NCI-H748 treated with DMSO at 0.1 percent for 48 hours (cell line): Measurements from ENCODE around the gene EML4.
A peak's percentile ranks its signal among the peaks of the same experiment; 100 is the strongest.
"Not testable (repeated sequence)": the region's sequence is repeated elsewhere in the genome, so short reads cannot be mapped to it uniquely, and the experiment has no call there.

Experiments
- DNase-seq: peaks from one replicate; lab custom pipeline; 2025; lab: John Stamatoyannopoulos, UW

Gene EML4

DNA sequence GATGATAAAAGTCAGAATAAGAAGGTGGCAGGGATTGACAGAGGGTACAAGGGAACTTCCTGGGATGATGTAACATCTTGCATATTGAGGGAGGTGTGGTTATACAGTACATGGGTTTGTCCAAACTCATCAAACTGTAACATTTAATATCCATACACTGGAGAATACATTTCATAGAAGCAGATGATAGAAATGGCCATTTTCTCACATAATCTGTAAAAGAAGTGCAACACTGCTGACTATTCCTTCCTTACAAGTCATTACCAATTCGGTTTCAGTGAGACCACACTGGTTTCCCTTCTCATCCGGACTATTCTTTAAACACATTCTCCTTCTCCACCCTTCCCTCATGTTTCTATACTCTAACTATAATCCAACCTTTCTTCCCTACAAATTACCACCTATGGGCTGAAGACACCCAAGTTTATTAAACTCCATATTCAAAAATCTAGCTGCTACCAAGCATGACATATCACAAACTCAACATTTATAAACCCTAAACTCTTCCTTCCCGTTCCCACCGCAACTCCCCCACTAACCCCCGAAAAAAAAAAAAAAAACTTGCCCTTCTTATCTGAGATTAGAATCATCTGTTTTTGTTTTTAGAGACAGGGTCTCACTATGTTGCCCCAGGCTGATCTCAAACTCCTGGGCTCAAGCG is 190.3 kb downstream of the EML4 start:
- no peak for DNase-seq

DNA sequence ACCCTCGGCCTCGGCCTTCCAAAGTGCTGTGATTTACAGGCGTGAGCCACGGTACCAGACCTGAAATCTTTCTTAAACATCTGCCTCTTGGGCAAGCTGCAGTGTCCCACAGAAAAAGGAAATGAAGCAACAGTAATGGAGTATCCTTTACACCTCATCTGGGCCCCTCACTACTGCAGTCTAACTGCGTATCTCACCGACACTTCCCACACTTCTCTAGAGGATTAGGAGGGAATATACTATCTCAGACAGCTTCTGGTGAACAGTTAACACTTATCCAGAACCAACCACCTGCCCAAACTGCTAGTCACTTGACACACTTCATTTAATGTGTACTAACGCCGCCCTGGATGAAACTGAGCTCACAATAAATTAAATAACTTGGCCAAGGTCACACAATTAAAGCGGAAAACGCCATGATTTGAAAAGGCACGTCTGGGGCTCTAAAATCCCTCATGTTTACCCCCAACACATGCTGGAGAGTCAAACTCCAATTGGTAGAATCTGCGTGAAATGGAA is 190.9 kb downstream of the EML4 start:
- DNase-seq, result no peak

DNA sequence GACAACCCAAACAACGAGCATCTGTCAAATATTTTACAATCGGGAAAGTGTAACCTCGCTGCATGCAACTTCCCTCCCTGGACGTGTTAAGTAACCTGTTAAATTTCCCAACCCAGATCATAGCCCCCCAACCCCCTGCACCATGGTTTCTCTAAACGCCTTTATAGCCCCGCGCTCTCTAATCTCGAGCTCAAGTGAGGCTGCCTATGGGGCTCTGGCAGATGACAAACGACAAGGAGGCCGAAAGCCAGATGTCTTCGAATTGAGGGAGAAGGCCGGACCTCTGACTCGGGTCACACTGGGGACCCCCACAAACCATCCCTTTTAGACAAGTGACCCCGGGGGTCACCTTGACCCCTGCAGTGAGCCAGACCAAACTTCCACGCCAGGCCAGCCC is 191.3 kb downstream of the EML4 start:
- no peak for DNase-seq

DNA sequence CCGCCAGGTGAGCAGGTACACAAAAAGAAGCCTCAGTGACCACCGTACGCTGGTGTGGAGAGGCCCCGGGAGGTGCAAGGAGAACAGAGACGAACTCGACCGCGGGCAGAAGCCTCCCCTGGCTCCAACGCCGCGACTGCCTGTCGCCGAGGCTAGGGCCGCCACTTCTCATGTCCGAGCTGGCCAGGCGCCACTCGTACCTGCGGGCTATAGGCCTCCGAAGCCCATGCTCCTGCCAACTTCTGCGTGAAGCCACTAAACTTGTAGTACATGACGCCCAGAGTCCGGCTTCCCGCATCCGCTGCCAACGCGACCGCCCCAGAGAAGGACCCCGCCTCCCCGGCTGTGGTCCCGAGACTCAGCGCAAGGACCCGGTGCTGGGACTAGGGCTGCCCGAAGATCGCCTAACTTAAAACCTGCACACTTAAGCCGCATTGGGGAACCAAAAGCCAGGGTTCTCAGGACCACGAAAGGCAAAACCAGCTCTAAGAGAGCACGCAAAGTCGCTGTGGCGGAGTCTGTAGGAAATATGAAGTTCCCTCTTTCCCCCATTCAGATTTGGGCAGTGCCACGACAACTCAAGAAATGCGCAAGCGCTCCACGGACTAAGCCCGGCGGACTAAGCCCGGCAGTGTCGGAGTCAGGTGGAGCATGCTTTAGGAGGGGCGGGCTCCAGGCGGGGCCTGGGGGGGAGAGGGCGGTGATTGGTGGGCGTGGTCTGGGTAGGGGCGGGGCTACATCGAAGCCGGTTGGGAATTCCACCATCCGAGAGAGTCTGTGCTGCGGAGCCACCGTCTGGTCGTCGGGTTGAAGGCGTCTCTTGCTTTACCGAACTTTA is 192.0 kb downstream of the EML4 start, which contains the start of gene COX7A2L:
Gene COX7A2L (minus strand): TSS at position 328 of the 838 bp plus-strand sequence. CDS start 56 bp downstream, at position 272.
- peak; percentile 92 for DNase-seq

DNA sequence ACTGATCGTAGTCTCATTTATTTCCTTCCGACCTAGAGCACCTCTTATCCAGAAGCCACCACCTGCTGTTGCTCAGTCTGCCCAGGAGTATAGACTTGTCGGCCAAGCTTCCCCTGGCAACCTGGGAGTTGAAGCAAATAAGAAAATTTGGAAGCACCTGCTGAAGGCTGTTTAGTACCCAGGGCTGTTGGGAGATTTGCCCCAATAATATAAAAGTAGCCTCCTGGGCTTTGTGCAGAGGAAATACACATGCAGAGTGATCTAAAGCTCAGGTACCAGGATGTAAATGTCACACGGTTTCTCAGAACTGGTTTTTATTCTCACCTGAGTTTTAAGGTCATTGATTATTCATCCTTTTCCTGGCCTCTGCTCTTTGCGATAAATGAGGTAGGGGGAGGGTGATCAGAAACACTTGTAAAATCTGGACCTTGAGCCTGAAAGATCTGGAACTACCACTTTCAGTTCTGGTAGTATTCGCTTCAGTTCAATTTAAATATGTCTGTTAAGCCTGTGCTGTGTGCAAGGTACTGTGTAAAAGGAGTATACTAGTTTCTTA is 192.7 kb downstream of the EML4 start:
- DNase-seq, result no peak

DNA sequence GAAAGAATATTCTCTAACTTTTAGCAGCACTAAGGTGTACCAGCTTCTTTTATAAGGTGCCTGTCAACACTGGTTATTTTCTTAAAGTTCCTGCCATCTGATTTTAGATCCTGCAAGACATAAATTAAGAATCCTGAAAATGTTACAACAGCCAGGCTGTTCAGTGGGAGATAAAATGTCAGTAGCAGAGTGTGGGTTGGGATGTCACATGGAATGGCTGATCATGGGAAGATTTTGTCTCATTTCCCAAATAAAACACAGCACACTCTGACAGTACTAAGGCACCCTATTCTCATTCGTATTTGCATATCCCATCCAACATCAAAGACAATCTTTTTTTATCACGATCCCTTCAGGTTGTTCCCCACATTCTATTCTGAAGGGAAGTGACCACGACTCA is 194.3 kb downstream of the EML4 start:
- DNase-seq, result no peak

DNA sequence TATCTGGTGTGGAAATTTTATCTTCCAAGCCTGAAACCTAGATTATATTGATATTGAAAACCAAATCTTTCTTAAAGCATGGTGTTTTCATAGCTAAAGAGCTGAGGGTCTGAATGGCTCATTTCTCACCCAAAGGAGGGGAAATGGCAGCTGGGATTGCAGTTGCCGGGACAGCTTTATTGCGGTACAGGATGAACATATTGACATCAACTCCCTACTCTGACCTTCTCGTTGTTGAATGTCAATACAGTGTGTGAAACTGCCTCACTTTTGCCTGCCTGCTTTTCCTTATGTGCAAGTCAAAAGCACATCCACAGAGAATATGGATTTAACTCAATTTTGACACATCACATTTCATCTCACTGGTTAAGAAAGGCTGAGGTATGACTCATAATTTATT is 195.5 kb downstream of the EML4 start:
- DNase-seq, result no peak

DNA sequence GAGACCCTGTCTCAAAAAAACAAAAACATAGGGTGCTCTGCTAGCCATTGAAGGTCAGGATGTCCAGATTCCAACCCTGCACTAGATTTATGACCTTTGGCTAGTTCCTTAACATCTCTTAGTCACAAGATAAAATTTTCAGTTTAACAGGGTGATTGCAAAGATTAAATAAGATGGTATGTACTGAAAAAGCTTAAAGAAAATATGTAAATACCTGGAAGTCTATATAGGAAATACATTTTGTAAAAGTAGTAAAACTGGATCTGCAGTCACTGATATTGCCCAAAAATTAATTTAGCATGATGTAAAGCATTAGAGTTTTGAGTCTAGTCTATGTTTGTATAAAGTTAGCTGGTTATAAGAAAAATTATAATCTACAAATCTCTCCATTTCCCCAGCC is 197.3 kb downstream of the EML4 start:
- DNase-seq, result no peak

DNA sequence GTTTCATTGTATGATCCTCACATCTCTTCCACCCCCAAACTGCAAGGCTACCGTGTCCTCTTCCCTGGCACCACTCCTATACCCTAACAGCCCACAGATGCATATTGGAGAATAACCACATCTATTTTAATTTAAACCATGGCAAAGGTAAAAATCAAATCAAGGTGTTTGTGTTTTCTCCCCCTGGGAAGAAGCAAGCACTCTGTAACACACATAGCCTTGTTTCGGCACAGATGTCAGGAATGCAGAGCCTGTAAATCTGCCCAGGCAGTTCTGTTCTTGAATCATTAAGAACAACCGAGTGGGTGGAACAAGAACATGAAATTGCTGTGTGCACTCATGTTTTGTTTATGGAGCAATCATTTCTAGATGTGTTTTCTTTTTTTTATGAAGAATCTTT is 198.7 kb downstream of the EML4 start:
- DNase-seq, result no peak

DNA sequence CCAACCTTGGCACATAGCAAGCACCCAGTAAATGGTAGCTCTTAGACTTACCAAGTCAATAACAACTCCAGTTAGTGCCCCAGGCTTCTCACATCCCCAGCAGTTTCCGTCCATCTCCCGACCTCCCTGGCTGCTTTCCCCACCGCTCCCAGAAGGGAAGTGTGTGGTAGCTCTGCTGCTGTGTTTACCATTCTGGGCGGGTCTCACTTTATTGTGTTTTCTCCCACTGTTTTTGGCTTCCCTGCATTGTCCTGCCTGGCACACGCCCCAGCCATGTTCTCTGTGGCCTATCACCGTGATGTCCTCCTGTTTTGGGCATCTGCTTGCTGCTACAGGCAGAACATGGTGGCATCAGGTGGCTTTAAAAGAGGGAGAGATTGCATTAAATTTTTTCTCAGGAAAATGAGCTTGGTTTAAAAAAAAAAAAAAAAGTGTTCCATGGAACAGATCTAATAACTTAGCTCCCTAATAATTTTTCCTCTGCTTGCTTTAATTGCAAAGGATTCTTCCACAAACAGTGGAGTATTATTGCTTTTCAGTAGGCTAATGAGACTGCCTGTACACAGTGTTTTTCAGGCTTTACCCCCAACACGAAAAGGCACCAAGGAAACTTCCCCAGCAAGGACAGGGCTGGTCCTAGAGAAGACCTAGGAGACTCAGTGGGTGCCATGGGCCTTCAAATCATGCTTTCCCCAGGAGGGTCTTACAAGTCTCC is 199.8 kb downstream of the EML4 start:
- DNase-seq, result peak; percentile 76

DNA sequence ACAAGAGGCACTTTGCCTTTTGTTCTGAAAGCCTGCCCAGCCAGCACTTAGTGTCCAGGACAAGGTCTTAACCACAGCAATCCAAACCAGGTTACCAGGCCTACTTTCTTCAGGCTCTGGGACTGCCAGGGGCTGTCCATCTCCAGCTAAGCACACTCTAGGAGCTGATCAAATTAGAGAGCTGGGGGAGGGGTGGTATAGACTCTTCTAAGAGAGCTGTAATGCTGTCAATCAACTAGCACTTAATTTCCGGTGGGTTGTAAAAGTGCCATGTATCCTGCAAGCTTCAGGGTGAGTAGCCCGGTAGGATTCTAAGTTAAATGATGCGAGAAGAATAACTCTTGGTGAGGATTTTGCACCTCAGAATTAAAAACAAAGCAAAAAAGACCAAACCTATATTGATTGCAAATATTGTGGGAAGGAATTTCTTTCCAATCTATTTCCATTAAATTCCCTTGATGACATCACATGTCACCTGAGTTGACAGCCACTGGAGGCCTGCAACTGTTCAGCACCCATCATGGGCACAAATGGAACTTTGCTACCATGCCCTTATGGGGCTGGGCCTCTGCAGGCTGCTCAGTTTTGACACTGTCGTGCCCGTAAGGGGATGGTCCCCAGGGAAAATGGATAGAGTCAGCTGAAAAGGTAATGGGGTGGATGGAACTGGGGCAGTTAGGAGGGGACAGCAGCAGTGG is 200.5 kb downstream of the EML4 start:
- peak; percentile 49 for DNase-seq

DNA sequence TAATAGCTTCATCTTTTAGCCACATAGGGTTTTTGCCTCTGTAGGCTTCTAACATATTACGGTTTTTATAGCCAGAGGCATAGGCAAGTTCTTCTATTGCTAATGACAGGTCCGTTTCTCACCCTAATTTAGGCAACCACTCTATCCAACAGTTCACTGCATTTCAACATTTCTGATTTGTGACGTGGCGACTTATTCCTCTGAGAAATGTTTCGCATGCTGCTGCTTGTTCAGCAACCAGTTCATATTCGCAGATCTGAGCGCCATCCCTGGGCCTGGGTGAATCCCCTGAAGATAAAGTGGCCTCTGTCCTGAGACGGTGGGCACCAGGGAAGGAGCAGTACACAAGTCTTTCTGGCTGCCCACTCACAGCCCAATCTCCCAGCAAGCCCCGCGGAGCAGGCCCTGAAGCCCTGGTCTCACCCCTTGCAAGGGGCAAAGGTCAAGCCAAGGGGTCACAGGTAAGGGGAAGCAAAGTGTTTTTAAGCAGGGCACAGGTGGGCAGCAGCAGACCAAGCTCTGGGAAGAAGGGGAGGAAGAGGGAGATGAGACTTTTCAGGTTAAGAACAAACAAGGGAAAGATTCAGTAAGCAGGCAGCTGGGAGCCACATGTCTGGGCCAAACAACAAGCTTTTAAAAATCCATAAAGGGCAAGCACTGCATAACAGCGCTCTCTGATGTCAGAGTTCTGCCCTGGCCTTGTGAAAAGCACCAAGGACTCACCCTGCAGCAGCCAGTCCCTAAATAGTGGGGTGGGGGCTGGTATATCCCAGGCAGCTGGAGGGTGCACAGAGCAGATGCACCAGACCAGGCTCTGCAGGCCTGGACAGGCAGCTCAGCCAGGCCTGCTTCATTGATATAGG is 202.7 kb downstream of the EML4 start:
- DNase-seq, result no peak

DNA sequence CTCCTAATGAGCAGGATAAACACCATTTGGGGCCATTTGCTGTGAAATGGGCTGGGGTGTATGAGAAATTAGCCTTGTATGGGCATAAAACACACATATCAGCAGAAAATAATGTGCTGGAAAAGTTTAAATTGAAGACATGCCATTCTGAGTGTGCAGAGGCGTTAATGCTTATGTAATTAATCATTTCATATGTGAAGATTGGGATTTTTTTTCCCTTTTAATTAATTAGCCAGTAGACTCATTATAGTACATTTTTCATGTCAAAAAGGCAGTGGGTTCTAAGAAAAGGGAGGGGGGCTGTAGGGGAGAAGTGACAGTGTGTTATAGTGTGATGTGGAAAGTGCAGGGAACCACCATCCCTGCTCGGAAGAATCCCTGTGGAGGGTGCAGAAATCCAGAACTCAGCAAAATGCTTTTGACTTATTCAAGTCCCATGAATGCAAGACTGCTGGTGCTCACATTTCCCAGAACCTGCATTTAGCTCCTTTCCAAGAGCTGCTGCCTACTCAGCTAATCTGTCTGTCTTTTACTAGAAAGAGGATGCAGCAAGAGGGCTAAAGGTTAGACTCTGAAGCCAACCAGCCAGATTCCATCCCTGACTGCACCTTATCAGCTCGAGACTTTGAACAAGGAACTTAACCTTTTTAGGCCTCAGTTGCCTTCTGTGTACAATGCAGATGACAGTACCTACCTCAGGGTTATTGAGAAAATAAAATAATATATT is 203.5 kb downstream of the EML4 start:
- no peak for DNase-seq

DNA sequence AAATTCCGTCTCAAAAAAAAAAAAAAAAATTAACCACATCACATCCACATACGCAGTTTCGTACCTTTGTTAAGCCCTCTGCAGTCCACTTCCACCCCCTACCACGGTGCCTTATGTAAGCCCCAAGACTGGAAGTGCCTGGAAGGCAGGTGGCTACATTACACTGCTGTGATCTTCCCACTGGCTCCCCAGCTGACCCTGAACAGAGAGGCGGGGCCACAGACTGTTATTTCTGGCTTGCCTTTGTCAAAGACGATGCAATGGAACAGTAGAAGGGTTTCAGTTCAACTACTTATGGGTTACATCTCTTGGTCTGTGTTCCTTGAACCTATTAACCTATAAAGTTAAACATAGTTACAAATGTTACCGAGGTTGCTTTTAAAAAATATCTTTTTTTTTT is 207.6 kb downstream of the EML4 start:
- DNase-seq, result no peak

DNA sequence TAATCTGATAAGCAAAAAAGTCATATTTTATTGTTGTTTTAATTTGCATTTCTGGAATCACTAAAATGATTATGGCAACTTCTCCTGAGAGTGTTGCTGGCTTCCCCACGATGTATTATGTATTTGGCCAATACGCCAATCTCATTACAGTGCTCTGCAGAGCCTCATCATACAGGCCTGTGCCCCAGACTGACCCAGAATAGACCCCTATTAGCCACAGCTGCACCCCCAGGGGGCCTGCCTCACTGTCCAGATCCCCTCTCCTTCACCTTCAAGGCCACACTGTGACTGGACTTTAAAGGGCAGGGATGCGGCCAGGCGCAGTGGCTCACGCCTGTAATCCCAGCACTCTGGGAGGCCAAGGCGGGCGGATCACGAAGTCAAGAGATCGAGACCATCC is 209.3 kb downstream of the EML4 start:
- no peak for DNase-seq

DNA sequence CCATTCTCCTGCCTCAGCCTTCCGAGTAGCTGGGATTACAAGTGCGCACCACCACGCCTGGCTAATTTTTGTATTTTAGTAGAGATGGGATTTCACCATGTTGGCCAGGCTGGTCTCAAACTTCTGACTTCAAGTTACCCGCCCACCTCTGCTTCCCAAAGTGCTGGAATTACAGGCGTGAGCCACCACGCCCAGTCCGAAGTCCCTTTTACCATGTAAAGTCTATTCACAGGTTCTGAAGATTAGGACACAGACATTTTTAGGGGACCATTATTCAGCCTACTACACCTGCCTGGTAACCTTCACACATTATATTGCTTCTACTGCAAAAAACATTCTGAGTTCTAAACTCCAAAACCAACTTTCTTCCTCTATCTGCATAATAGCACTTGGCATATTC is 210.9 kb downstream of the EML4 start:
- DNase-seq, result not testable (repeated sequence)

DNA sequence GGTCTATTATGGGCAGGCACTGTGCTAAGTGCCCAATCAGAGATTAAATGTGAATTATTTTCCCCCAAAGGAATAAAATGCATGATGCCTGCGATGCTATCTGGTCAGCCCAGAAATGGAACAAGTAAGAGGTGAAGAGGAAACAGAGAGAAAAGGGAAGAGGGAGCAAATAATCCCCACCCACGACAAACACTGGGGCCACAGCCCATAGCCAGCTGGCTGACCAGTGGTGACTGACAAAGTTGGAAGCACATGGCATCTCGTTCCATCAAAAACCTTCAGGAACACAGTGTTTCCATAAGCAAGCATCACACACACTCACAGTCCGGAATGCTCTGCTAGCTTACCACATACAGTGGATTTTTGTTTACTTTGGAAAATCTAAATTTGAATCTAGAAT is 213.0 kb downstream of the EML4 start:
- DNase-seq, result no peak
